Coronary artery (tissue), 2 donors: Measurements from ENCODE around the gene ZNF362.
A peak's percentile ranks its signal among the peaks of the same experiment; 100 is the strongest.

Experiments
- DNase-seq: peaks from one replicate; pipeline ENCODE4 v3.0.0-alpha.2; 2017; ENCODE audit warnings: low spot score
- H3K27ac ChIP-seq, 2 donors: fragments of 200-600 bp; sonication (generic); one replicate each; pipeline ENCODE4 v1.5.1; 2016 to 2019
- H3K4me3 ChIP-seq: fragments of 200-600 bp; sonication (generic); 2 replicates; pipeline ENCODE4 v1.5.1; 2016; ENCODE audit warnings: mild to moderate bottlenecking, moderate library complexity
- TF ChIP-seq, protein P1 (sequence below): fragments of 200-600 bp; sonication (generic); IDR thresholded peaks from one replicate; pipeline ENCODE4 v1.5.1; 2019; ENCODE audit warnings: antibody characterized with exemption

The ZNF362 gene

DNA sequence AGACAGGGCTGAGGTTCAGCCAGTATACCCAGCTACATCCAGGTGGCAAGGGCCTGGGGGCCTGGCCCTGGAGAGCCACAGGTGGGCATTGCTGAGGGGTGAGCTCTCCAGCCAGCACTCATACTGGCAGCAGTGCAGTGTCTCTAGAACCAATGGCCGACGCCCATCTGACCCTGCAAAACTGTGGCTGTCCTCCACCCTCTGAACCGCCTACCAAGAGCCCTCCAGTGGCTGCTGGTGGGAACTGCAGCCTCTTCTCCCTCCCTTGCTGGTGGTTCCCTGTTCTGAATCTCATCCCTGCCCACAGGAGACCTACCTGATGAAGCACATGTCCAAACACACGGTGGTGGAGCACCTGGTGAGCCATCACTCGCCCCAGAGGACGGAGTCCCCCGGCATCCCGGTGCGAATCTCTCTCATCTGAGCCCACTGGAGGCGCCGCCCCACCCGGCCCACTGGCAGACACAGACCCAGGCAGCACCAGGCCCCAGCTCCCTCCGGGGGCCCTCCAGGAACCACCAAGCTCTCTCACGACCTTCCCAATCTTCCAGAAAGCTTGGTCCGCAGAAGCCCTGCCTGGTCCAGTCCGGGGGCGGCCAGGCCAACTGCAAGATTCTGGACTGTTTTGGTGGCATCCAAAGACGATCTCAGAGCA is 42.5 kb downstream of the ZNF362 start:
- Histone ChIP-seq H3K4me3 (no peak overlapping the region), H3K27ac (peak overlapping the region; percentile 46 to 47)
- TF ChIP-seq, protein P1, sequence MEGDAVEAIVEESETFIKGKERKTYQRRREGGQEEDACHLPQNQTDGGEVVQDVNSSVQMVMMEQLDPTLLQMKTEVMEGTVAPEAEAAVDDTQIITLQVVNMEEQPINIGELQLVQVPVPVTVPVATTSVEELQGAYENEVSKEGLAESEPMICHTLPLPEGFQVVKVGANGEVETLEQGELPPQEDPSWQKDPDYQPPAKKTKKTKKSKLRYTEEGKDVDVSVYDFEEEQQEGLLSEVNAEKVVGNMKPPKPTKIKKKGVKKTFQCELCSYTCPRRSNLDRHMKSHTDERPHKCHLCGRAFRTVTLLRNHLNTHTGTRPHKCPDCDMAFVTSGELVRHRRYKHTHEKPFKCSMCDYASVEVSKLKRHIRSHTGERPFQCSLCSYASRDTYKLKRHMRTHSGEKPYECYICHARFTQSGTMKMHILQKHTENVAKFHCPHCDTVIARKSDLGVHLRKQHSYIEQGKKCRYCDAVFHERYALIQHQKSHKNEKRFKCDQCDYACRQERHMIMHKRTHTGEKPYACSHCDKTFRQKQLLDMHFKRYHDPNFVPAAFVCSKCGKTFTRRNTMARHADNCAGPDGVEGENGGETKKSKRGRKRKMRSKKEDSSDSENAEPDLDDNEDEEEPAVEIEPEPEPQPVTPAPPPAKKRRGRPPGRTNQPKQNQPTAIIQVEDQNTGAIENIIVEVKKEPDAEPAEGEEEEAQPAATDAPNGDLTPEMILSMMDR = peak; percentile 84
- no peak for DNase-seq

DNA sequence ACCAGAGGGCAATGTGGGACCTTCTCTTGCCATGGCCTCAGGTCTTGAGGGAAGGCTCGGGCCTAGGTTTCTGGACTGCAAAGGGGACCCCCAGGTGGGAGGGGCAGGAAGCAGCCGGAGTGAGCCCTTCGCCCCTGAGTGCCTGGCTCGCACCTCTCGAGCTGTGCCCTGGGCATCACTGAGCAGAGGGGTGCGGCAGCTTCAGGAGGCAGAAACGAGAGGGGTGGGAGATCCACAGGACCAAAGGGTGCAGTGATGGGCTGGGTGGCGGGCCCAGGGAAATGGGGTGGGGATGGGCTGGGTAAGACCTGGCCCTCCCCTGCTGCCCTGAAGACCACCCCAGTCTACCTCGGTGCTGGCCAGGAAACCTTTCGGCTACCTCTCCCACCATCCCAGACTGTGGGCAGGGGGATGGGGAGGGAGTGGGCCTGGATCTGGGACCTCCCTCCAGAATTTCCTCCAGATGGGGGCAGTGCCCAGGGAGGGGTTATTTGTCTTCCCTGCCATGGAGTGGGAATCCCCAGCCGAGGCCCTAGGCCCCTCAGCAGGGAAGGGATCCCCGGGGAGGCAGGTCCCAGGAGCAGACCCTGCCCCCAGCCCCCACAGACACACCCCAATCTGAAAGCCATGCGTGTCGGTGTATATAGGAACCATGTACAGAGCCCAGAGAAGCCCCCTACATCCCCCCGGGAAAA is 43.3 kb downstream of the ZNF362 start:
- H3K4me3 ChIP-seq = no peak overlapping the region
- DNase-seq = no peak
- TF ChIP-seq, protein P1 = no peak
- H3K27ac ChIP-seq = peak overlapping the region in 1 of 2 donors; percentile 2

DNA sequence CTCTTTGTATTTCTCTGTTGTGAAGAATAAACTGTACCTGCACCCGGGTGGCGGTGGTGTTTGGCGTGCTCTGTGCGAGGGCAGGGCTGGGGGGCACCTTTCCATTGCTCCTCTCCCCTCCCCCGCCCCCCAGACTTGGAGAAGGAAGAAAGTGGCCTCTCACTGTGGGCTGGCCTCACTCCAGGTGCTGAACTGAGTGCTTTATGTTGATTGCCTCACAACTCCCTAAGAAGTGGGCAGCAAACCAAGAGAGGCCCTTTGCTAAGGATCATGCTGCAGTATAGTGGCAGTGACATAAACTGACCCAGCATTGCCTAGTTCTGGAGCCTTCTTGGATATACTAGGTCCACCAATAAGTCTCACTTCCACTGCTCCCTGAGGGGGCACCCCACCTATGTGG is 44.4 kb downstream of the ZNF362 start:
- peak overlapping the region in 1 of 2 donors; percentile 55 for H3K27ac ChIP-seq
- DNase-seq = no peak
- no peak overlapping the region for H3K4me3 ChIP-seq
- TF ChIP-seq, protein P1 = no peak

DNA sequence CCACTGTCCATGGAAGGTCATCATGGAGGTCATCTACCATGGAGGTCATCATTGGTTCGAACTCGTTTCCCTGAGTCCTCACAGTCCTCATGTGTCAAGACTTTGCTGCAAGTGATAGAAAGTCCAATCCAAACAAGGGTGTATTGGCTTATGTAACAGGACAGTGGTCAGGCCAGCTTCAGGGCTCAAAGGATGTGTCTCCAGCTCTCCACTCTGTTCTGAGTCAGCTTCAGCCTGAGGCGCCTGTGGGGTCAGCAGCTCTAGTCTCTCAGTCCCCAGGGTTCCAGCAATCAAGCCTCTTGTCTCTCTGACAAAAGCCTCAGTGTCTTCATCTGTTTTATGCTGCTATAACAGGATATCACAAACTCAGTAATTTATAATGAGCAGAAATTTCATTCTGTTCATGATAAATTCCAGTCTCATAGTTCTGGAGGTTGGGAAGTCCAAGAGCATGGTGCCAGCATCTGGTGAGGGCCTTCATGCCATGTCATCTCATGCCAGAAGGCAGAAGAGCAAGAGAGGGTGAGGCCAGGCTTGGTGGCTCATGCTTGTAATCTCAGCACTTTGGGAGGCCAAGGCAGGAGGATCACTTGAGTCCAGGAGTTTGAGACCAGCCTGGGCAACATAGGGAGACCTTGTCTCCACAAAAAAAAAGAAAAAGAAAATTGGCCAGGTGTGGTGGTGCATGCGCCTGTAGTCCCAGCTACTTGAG is 45.1 kb downstream of the ZNF362 start:
- TF ChIP-seq, protein P1 = no peak
- DNase-seq = no peak
- Histone ChIP-seq H3K4me3 (no peak overlapping the region), H3K27ac (peak overlapping the region in 1 of 2 donors; percentile 55)

DNA sequence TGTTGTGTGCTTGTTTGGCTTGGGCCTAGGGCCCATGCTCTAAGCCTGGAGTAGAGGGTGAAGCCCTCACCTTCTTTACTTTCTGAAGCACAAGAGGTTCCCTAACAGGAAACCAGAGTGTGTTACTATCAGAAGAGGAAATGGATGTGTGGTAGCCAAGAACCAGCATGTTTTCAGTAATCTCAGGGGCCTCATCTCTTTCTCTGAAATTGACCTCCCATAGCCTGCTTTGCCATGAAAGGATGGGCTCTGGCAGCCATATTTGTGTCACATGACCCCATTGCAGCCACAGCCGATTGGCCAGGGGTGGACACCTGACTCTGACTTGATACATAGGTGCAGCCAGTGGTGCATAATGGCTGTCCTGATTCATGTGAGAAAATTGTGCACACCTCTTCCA is 46.0 kb downstream of the ZNF362 start:
- DNase-seq = no peak
- H3K27ac ChIP-seq = no peak overlapping the region
- H3K4me3 ChIP-seq = no peak overlapping the region
- TF ChIP-seq, protein P1 = no peak

DNA sequence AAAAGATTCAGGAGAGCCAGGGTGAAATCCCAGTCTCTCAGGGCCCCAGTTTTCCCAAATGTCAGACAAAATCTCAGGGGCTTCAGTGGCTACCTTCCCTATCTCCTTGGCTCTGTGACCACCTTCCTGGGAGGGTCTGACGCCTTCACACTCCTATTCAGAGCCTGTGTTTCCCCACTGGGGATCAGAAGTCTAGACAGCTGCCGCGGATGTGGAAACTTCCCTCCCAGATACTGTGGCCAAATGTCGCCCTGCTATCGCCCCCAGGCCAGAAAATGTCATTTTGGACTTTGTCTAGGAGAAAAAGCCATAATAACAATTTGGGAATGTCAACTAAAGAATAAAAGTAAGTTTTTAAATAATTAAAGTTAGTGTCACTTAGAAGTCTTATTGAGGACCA is 48.7 kb downstream of the ZNF362 start:
- Histone ChIP-seq H3K27ac (no peak overlapping the region), H3K4me3 (no peak overlapping the region)
- no peak for DNase-seq
- TF ChIP-seq, protein P1 = no peak
